Limb (tissue), 2 donors: ENCODE data around the gene PLEK.
"Not testable (repeated sequence)": the region's sequence is repeated elsewhere in the genome, so short reads cannot be mapped to it uniquely, and the experiment has no call there.

ENCODE experiments used
- DNase-seq, 2 donors: peaks; one replicate each; pipeline ENCODE4 v3.0.0-alpha.2; 2016; ENCODE audit errors: extremely low spot score in 2 of 2

Gene PLEK

GRCh38 chr2:68352651-68353391 is 12.3 kb upstream of the PLEK start:
- no peak for DNase-seq

- DNase-seq, result no peak
Measured at GRCh38 chr2:68356599-68357239, 8.4 kb upstream of the PLEK start.

DNA sequence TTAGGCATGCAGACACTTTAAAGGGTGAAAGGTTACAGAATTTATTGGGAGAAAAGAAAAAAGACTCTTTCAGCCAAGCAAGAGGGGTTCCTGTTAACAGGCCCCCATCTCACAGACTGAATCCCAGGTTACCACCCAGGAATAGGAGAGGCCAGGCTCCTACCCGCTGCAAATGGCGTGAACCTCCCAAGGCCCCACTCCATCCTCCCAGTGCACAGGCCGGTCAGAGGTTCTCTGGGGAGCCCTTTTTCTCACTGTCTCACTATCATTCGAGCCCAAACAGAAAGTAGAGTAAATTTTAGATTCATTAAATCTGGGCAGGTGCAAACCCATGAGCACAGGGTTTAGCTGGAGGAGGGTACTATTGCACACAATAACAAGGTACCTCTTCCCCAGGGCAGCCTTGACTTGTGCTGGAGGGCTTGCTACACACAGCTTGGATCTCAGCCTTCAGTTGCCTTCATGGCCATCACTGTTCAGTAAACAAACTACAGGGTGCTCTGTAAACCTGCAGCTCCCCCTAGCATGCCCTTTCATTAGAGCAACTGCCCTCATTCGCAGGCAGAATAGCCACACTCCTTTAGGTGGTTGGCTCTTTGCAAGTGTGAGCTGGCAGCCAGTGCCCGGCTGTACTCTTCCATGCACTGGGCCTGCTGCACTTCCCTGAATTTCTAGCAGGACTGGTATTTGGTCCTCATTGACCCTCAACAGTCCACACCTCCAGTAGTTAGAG is 7.3 kb upstream of the PLEK start:
- no peak for DNase-seq

- DNase-seq, result no peak
Measured at GRCh38 chr2:68359889-68360288, 5.2 kb upstream of the PLEK start.

GRCh38 chr2:68362069-68362468 is 3.0 kb upstream of the PLEK start:
- peak; percentile 17 to 46 for DNase-seq

DNA sequence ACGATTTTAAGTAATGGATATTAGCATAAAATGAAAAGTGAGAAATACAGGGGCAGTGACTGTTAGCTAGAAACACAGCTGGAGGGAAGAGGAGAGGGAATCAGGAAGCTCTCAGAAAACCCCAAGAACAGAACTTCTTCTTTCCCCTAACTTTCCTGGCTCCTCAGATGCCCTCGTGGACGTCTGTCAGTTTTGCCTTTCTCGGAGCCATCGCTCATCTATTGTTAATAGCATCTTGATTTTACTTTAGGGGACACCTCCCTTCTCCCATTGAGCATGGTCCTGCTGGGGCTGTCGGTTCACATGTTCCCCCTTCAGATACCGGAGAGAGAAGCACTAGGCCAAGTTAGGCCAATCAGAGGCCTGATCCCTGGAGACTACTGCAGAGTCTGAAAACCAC is 2.3 kb upstream of the PLEK start:
- no peak for DNase-seq

GRCh38 chr2:68363721-68364120 is 1.4 kb upstream of the PLEK start:
- DNase-seq, result no peak

GRCh38 chr2:68366083-68366560 is 1.0 kb downstream of the PLEK start:
- DNase-seq, result no peak

DNA sequence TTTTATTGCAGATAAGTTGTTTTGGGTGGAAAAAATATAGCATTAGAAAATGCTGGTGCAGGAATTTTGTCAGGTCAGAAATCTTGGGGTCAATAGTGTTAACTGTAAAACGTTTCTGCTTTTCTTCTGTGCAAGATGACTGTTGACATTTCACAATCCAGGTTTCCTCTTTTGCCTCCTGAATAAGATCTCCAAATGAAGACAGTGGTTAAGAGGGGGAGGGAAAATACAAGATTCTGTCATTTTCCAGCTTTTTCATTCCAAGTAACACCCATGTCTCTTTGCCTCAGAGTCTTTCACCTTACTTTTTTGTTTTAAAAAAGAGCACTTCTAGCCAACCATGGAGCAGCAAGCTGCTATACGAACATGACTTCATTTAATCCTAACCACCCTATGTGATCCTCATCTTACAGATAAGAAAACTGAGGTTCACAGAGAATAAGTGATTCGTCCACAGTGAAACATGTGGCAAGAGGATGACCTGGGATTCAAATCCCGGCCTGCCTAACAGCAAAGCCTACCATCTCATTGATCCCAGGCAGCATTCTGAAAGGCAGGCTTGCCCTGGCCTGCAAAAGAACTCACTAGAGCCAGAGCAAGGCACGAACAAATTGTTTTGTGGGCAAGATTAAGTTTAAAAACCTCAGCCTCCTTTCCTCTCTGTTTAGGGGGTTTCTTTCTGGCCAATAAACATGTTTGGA is 3.0 kb downstream of the PLEK start:
- DNase-seq, result no peak

DNA sequence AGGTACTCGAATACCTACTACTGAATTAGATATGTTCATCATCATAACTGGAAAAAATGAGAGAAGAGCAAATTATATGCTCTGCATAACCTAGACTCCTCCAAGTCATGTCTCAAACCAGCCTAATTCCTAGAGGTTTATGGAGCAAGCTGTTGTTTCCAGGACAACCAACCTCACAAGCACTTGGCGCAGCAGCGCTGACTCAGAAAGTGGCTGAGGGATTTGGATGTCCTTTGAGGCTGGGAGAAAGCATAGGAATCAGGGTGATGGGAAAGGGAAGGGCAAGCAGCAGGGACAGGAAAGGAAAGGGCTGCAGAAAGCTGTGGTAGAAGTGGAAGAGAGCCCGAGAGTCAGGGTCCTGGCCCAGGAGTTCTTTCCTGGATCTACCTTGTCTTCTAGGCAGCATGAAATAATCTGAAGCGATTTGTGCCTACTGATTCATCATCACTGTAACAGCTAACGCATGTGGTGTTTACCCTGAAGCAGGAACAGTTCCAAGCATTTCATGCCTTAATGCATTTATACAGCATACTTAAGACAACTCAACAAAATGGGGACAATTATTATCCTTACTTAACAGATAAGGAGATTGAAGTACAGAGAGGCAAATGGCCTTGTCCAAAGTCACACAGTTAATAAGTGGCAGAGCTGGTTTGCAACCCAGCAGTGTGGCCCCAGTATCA is 3.7 kb downstream of the PLEK start:
- peak in 1 of 2 donors; percentile 43 for DNase-seq

DNA sequence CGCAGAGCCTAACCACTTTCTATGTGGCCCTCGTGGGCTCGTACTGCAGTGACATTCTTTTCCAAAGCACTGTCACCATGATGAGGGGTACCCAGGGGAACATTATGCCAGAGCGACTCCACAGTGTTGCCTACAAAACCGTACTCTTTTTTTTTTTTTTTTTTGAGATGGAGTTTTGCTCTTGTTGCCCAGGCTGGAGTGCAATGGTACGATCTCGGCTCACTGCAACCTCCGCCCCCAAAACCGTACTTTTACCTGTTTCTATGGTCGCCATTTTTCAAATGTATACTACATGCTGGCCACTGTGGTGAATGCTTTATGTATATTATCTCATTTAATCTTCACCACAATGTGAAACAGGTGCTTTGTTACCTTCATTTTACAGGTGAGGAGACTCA is 4.3 kb downstream of the PLEK start:
- no peak for DNase-seq

GRCh38 chr2:68371138-68371537 is 6.1 kb downstream of the PLEK start:
- DNase-seq, result no peak

DNA sequence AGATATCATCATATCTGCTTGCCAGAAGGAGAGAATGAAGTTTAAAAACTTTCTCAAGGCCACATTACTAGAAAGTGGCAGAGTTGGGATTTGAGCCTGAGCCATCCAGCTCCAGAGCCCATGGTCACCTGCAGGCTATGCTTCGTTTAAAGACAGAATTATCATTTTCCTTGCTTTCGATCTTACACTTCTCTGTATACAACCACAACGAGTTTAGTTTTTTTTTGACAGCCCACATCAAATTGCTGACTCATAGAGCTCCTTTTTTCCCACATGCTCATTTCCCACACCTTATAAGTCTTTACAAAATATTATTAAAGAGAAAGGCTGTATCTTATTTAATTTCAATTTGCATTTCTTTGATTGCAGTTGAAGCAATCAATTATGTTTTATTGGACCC is 6.5 kb downstream of the PLEK start:
- no peak for DNase-seq

GRCh38 chr2:68372485-68372884 is 7.4 kb downstream of the PLEK start:
- no peak for DNase-seq

GRCh38 chr2:68374184-68374583 is 9.1 kb downstream of the PLEK start:
- no peak for DNase-seq

- DNase-seq, result no peak
Measured at GRCh38 chr2:68375582-68375981, 10.5 kb downstream of the PLEK start.

DNA sequence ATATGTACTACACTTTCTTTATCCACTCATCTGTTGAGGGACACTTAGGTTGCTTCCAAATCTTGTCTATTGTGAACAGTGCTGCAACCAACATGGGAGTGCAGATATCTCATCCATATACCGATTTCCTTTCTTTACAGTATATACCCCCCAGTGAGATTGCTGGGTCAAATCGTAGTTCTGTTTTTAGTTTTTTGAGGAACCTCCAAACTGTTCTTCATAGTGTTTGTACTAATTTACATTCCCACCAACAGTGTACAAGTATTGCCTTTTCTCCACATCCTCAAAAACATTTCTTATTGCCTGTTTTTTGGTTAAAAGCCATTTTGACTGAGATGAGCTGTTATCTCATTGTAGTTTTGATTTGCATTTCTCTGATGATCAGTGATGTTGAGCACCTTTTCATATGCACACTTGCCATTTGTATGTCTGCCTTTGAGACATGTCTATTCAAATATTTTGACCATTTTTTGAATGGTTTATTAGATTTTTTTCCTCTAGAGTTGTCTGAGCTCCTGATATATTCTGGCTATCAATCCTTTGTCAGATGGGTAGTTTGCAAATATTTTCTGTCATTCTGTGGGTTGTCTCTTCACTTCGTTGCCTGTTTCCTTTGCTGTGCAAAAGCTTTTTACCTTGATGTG is 12.2 kb downstream of the PLEK start:
- no peak for DNase-seq

DNA sequence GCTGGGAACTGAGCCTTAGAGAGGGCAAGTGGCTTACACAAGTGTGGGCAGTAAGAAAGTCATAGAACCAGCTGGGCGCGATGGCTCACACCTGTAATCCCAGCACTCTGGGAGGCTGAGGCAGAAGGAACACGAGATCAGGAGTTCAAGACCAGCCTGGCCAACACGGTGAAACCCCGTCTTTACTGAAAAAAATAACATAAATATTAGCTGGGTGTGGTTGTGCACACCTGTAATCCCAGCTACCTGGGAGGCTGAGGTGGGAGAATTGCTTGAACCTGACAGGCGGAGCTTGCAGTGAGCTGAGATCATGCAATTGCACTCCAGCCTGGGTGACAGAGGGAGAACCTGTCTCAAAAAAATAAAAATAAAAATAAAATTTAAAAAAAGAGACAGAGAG is 13.7 kb downstream of the PLEK start:
- not testable (repeated sequence) for DNase-seq

GRCh38 chr2:68379184-68379708 is 14.2 kb downstream of the PLEK start:
- DNase-seq, result no peak

GRCh38 chr2:68383778-68384177 is 18.7 kb downstream of the PLEK start:
- no peak for DNase-seq
